ENCODE data around the gene TNIK.

GRCh38 chr3:171399842-171400241, 60.4 kb downstream of the TNIK start:
- TF ChIP-seq, protein P1, sequence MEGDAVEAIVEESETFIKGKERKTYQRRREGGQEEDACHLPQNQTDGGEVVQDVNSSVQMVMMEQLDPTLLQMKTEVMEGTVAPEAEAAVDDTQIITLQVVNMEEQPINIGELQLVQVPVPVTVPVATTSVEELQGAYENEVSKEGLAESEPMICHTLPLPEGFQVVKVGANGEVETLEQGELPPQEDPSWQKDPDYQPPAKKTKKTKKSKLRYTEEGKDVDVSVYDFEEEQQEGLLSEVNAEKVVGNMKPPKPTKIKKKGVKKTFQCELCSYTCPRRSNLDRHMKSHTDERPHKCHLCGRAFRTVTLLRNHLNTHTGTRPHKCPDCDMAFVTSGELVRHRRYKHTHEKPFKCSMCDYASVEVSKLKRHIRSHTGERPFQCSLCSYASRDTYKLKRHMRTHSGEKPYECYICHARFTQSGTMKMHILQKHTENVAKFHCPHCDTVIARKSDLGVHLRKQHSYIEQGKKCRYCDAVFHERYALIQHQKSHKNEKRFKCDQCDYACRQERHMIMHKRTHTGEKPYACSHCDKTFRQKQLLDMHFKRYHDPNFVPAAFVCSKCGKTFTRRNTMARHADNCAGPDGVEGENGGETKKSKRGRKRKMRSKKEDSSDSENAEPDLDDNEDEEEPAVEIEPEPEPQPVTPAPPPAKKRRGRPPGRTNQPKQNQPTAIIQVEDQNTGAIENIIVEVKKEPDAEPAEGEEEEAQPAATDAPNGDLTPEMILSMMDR (IDR thresholded peaks at IDR 0.05): no peak
- TF ChIP-seq POLR2A (IDR thresholded peaks at IDR 0.05): no peak

Data from uterus (tissue), 2 donors.